Activated CD8-positive, alpha-beta memory T cell treated with anti-CD3 and anti-CD28 coated beads, Interleukin-2, amount 50 U/mL, for 1 hour (primary cell): Measurements from ENCODE around the gene A2ML1.
"Not testable (repeated sequence)": the region's sequence is repeated elsewhere in the genome, so short reads cannot be mapped to it uniquely, and the experiment has no call there.

Experiments used
- DNase-seq: peaks from one replicate; pipeline ENCODE4 v3.0.0-alpha.2; 2020; ENCODE audit errors: extremely low read depth

The A2ML1 gene

GRCh38 chr12:8852119-8852518 is 29.7 kb downstream of the A2ML1 start:
- no peak for DNase-seq

GRCh38 chr12:8855891-8856290 is 33.5 kb downstream of the A2ML1 start:
- DNase-seq, result no peak

GRCh38 chr12:8859448-8859847 is 37.0 kb downstream of the A2ML1 start:
- DNase-seq, result not testable (repeated sequence)

- no peak for DNase-seq
Measured at GRCh38 chr12:8860165-8860961, 37.9 kb downstream of the A2ML1 start.

- no peak for DNase-seq
Measured at GRCh38 chr12:8866429-8866828, 44.0 kb downstream of the A2ML1 start.

GRCh38 chr12:8867009-8867408 is 44.6 kb downstream of the A2ML1 start:
- no peak for DNase-seq

GRCh38 chr12:8867786-8868185 is 45.4 kb downstream of the A2ML1 start:
- no peak for DNase-seq

GRCh38 chr12:8870586-8870985 is 48.2 kb downstream of the A2ML1 start:
- DNase-seq, result no peak

GRCh38 chr12:8871068-8871467 is 48.6 kb downstream of the A2ML1 start:
- DNase-seq, result no peak

GRCh38 chr12:8876887-8877286 is 54.5 kb downstream of the A2ML1 start:
- no peak for DNase-seq

- no peak for DNase-seq
Measured at GRCh38 chr12:8886502-8887284, 64.3 kb downstream of the A2ML1 start.

GRCh38 chr12:8887285-8887715 is 64.9 kb downstream of the A2ML1 start:
- DNase-seq, result no peak

GRCh38 chr12:8890313-8891085 is 68.1 kb downstream of the A2ML1 start:
- DNase-seq, result no peak

GRCh38 chr12:8891976-8892375 is 69.6 kb downstream of the A2ML1 start:
- DNase-seq, result no peak

- DNase-seq, result no peak
Measured at GRCh38 chr12:8894378-8894777, 72.0 kb downstream of the A2ML1 start.

- DNase-seq, result no peak
Measured at GRCh38 chr12:8894986-8895385, 72.6 kb downstream of the A2ML1 start.

GRCh38 chr12:8897081-8897480 is 74.7 kb downstream of the A2ML1 start:
- no peak for DNase-seq

- DNase-seq, result no peak
Measured at GRCh38 chr12:8899830-8900229, 77.4 kb downstream of the A2ML1 start.

- not testable (repeated sequence) for DNase-seq
Measured at GRCh38 chr12:8902703-8903102, 80.3 kb downstream of the A2ML1 start.

- DNase-seq, result no peak
Measured at GRCh38 chr12:8903646-8904045, 81.2 kb downstream of the A2ML1 start.

GRCh38 chr12:8904665-8905064 is 82.2 kb downstream of the A2ML1 start:
- no peak for DNase-seq

GRCh38 chr12:8905546-8905945 is 83.1 kb downstream of the A2ML1 start:
- DNase-seq, result no peak
